ENCODE results near the gene PTPDC1.
"Not testable (repeated sequence)": the region's sequence is repeated elsewhere in the genome, so short reads cannot be mapped to it uniquely, and the experiment has no call there.

The PTPDC1 gene

DNA sequence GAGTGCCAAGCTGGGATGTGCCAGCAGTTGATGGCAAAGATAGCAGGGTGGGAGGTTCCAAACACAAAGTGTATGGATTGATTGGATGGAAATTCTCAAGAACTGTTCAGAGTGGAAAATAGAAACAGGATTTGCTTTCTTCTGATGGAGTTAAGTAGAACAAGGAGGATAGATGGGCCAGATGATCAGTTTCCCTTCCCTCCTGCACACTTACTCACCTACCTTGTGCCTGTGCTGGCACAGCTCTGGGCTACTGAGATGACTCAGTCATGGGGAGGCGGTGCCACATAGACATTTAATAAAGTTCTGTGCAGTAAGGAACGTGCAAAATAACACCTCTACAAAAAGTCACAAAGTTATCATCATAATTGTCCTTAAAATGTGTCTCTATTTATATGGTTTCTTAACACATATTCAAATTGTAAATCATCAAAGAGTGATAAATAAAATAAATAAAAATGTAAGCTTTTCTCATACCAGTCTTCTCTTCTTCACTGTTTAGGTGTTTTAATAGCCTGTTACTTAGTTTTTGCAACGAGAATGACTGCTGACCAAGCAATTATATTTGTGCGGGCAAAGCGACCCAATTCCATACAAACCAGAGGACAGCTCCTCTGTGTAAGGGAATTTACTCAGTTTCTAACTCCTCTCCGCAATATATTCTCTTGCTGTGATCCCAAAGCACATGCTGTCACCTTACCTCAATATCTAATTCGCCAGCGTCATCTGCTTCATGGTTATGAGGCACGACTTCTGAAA is 12.7 kb downstream of the PTPDC1 start:
- DNase-seq: no peak

DNA sequence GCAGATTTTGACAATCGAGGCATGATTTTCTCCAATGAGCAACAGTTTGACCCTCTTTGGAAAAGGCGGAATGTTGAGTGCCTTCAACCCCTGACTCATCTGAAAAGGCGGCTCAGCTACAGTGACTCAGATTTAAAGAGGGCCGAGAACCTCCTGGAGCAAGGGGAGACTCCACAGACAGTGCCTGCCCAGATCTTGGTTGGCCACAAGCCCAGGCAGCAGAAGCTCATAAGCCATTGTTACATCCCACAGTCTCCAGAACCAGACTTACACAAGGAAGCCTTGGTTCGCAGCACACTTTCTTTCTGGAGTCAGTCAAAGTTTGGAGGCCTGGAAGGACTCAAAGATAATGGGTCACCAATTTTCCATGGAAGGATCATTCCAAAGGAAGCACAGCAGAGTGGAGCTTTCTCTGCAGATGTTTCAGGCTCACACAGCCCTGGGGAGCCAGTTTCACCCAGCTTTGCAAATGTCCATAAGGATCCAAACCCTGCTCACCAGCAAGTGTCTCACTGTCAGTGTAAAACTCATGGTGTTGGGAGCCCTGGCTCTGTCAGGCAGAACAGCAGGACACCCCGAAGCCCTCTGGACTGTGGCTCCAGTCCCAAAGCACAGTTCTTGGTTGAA is 13.6 kb downstream of the PTPDC1 start:
- no peak for DNase-seq

GRCh38 chr9:94100152-94100879 is 16.1 kb downstream of the PTPDC1 start:
- DNase-seq: no peak

DNA sequence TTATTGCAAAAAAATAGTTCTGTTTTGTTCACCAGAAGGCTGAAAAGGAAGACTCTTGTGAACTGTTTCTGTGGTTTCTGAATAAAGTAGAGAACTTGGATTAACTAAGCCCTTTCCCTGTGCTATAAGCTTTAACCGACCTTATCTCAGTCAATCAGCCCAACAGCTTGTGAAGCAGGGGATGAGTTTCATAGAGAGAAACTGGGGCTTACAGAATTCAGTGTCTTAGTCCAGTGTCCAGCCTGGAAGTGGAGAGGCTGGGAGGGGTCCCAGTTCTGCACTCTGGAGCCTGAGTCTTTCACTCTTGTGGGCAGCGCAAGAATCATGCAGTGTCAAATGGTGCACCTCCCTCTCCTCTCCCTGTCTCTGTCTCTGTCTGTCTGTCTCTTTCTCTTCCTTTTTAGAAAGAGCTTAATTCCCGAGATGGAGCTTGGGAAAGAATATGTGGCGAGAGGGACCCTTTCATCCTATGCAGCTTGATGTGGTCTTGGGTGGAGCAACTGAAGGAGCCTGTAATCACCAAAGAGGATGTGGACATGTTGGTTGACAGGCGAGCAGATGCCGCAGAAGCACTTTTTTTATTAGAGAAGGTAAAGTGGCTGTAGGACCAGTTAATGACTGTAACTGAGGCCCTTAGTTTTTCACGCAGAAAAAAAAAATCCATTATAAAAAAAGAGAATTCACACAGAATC is 17.0 kb downstream of the PTPDC1 start:
- DNase-seq: no peak

DNA sequence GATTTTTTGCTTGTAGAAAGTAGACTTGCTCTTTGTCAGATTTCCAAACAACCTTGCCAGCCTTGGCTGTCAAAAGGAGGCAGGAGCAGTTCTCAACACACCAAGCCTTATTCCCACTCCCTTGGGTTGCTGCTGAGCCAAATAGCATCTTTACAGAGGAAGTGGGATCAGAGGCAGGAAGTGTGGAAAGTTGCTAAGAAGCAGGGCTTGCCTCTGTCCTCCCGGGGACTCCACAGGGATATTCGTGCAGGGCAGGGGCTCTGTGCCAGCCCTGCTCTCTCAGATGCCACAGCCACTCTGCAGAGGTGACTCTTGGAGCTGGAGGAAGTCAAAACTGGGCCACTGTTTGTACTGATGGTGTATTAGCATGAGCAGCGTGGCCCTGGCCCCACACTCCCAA is 24.3 kb downstream of the PTPDC1 start:
- DNase-seq: no peak

GRCh38 chr9:94110821-94111252 is 26.6 kb downstream of the PTPDC1 start:
- no peak for DNase-seq

- DNase-seq: no peak
Observed at GRCh38 chr9:94111446-94111845, 27.2 kb downstream of the PTPDC1 start.

- no peak for DNase-seq
Observed at GRCh38 chr9:94112716-94113465, 28.6 kb downstream of the PTPDC1 start.

- not testable (repeated sequence) for DNase-seq
Observed at GRCh38 chr9:94120088-94120487, 35.8 kb downstream of the PTPDC1 start.

GRCh38 chr9:94120854-94121376 is 36.7 kb downstream of the PTPDC1 start:
- no peak for DNase-seq

DNA sequence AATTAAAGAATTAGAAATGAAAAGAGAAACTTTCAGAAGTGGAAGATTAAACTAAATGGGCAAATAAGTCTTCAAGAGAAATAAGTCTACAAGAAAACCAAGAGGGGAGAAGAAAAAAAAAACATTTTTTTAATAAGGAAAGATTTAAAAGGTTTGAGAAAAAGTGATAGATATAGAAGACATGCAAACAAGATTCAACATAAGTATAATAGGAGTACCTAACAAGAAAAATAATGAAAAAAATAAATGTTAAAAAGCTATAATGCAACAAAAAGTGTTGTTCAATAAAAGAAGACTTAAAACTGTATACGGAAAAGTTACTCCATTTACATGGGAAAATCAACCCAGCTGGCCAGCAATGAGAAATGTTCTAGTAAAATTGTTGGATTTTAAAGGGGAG is 42.6 kb downstream of the PTPDC1 start:
- DNase-seq: no peak

- no peak for DNase-seq
Observed at GRCh38 chr9:94127806-94128205, 43.5 kb downstream of the PTPDC1 start.

- no peak for DNase-seq
Observed at GRCh38 chr9:94128580-94128979, 44.3 kb downstream of the PTPDC1 start.

GRCh38 chr9:94134629-94135028 is 50.4 kb downstream of the PTPDC1 start:
- no peak for DNase-seq

DNA sequence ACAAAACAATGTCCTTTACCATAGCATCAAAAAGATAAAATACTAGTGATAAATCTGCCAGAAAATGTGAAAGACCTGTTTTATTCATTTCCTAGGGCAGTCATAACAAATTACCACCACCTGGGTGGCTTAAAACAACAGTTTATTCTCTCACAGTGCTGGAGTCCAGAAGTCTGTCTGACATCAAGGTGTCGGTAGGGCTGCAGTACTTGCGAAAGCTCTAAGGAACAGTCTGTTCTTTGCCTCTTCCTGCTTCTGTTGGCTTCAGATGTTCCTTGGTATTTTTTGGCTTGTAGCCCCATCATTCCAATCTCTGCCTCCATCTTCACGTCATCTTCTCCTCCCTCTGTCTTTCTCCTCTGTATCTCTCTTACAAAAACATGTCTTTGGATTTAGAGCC is 51.0 kb downstream of the PTPDC1 start:
- no peak for DNase-seq

GRCh38 chr9:94139672-94140417 is 55.6 kb downstream of the PTPDC1 start:
- DNase-seq: no peak

DNA sequence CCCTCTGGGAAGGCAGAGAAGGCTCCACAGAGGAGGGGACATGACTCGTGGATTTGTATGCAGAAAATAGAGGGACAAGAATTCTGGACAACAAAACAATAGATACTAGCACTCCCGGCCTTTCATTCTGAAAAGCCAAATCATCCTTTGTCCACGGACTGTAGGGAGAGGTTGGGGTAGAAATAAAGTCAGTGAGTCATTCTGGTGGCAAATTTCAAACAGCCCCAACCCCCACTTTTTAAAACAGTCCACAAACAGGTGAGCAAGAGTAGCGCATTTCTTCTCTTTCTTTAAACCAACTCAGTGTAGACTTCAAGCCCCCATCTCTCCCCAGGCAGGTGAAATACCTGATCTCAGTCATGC is 56.1 kb downstream of the PTPDC1 start:
- no peak for DNase-seq

DNA sequence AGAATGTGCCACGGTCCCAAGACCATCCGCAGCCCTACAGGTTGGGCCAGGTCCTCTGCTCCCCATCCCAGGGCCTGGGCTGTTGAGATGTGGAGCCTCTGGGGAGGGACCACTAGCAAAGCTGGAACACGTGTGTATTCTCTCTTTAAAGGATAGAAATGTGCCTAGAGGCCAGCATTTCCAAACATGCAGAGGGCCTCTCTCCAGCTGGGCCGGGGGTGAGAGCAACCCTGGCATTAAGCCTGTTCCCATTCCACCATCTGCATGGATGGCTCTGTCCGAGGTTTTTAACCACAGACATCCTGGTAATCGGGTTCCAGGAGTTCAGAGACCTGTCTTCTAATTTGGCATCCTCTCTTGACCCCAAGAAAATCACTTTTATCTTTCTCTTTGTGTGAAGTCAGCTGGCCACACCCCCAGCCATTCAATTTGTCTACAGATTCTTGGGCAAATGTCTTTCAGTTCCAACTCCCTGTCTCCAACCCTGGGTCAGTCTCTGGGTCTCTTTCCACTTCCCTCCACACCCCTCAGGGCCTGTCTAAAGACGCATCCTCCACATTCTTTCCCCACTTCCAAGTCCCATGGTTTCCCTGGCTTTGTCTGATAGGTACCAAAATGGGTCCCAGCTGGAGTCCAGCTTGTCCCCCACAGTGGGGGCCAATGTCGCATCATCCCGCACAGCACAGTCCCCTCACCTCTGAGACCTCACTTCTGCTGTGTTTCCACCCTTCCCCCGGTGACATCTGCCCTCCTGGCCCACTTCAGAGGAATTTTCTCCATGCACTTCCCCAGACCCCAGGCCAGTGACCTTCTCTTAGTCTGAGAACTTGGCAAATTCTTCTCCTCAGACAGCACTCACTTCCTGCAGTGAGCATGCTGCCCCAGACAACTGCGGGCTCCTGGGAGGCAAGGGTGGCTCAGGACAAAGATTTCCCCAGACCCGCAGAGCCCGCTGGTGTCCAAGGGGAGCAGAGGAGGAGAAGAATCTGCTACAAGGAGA is 56.8 kb downstream of the PTPDC1 start:
- no peak for DNase-seq

- no peak for DNase-seq
Observed at GRCh38 chr9:94142353-94142752, 58.1 kb downstream of the PTPDC1 start.

GRCh38 chr9:94144394-94144793 is 60.1 kb downstream of the PTPDC1 start:
- DNase-seq: no peak
